A549 (cell line): ENCODE measurements around the gene PILRA. TPM values are rescaled to one million over a fixed set of nuclear protein-coding genes. Genes with fewer than 3 reads are reported as not detected.

Experiments
- ATAC-seq, 2 experiments: fragments of 200-7000 bp in 1 of 2; fragments of >200 bp in 1 of 2; cut with Nextera tagmentation in 1 of 2; cut with Tn5 transposase in 1 of 2; 3 replicates each; pipeline versions ENCODE4 v1.8.0 to v1.9.1; 2018 to 2020; ENCODE audit warnings: mild to moderate bottlenecking in 1 of 2, moderate library complexity in 1 of 2
- CTCF ChIA-PET: fragments of 300-600 bp; sonication (Branson Sonifier 250); formaldehyde crosslinking; extraction: SDS; loops from one replicate; lab custom pipeline; 2021; ENCODE audit warnings: antibody characterized with exemption, inconsistent platforms; lab: Yijun Ruan, JAX
- POLR2A ChIA-PET: fragments of 350-600 bp; formaldehyde crosslinking; extraction: SDS; loops from one replicate; lab custom pipeline; 2021; ENCODE audit warnings: antibody characterized with exemption, inconsistent platforms; lab: Yijun Ruan, JAX
- DNase-seq, 2 experiments: peaks; one replicate each; pipeline versions ENCODE4 v3.0.0 to v3.0.0-alpha.2; 2011 to 2016; ENCODE audit warnings: low read depth in 1 of 2, low spot score in 1 of 2
- FAIRE-seq: peaks from 2 replicates; lab custom pipeline; 2011; peaks lifted over from hg19 to GRCh38; lab: Jason Lieb, UNC
- H3K27ac ChIP-seq, 2 experiments: fragments of >200 bp; sonication (Bioruptor Twin); formaldehyde crosslinking; 3 replicates each; pipeline ENCODE4 v1.5.1; 2016 to 2017
- H3K4me1 ChIP-seq: fragments of >200 bp; sonication (Bioruptor Twin); formaldehyde crosslinking; 3 replicates; pipeline ENCODE4 v1.6.1; 2016
- H3K4me2 ChIP-seq: fragments of >200 bp; sonication (Bioruptor Twin); formaldehyde crosslinking; 3 replicates; pipeline ENCODE4 v1.6.1; 2016
- H3K4me3 ChIP-seq: fragments of >200 bp; sonication (Bioruptor Twin); formaldehyde crosslinking; 3 replicates; pipeline ENCODE4 v1.5.1; 2016
- H3K9me3 ChIP-seq: fragments of >200 bp; sonication (Bioruptor Twin); formaldehyde crosslinking; 3 replicates; pipeline ENCODE4 v1.6.1; 2016
- BHLHE40 ChIP-seq: IDR thresholded peaks from 2 replicates; pipeline ENCODE4 v1.6.1; 2012; ENCODE audit warnings: low read depth, low read length, inconsistent platforms
- CEBPB ChIP-seq, 2 experiments: fragments of >200 bp in 1 of 2; sonication (Bioruptor Twin) in 1 of 2; formaldehyde crosslinking in 1 of 2; IDR thresholded peaks; 2 replicates each; pipeline ENCODE4 v1.6.1; 2012 to 2016
- CHD2 ChIP-seq: fragments of 150-350 bp; IDR thresholded peaks from 2 replicates; pipeline ENCODE4 v1.6.1; 2014; ENCODE audit warnings: low read length; ENCODE audit not compliant: partially characterized antibody
- E2F6 ChIP-seq: IDR thresholded peaks from 2 replicates; pipeline ENCODE4 v1.6.1; 2012; ENCODE audit warnings: low read depth, borderline replicate concordance
- EHF ChIP-seq: fragments of 250-450 bp; sonication (Bioruptor Pico); IDR thresholded peaks from 2 replicates; pipeline ENCODE4 v1.5.0; 2020; ENCODE audit warnings: mild to moderate bottlenecking
- FOSB ChIP-seq: fragments of 250-450 bp; sonication (Bioruptor Pico); IDR thresholded peaks from 2 replicates; pipeline ENCODE4 v1.5.0; 2020; ENCODE audit warnings: mild to moderate bottlenecking, moderate library complexity
- FOSL2 ChIP-seq, 2 experiments: fragments of 450-650 bp in 1 of 2; fragments of >200 bp in 1 of 2; sonication (Bioruptor Twin) in 1 of 2; formaldehyde crosslinking; IDR thresholded peaks; 2 replicates each; pipeline versions ENCODE4 v1.5.0 to v1.6.1; 2016 to 2020; ENCODE audit warnings: mild to moderate bottlenecking in 1 of 2, moderate library complexity in 1 of 2
- FOXS1 ChIP-seq: fragments of 250-450 bp; sonication (Bioruptor Pico); IDR thresholded peaks from 2 replicates; pipeline ENCODE4 v1.5.0; 2020; ENCODE audit warnings: mild to moderate bottlenecking, moderate library complexity
- HDAC2 ChIP-seq: fragments of 200-600 bp; sonication (generic); IDR thresholded peaks from 2 replicates; pipeline ENCODE4 v1.6.1; 2016
- HEYL ChIP-seq: fragments of 250-450 bp; sonication (Bioruptor Pico); IDR thresholded peaks from 2 replicates; pipeline ENCODE4 v1.8.0; 2021; ENCODE audit warnings: mild to moderate bottlenecking, moderate library complexity
- JUNB ChIP-seq: fragments of >200 bp; sonication (Bioruptor Twin); formaldehyde crosslinking; IDR thresholded peaks from 2 replicates; pipeline ENCODE4 v1.6.1; 2016
- KDM5A ChIP-seq: fragments of 200-600 bp; sonication (generic); IDR thresholded peaks from 2 replicates; pipeline ENCODE4 v1.6.1; 2016; ENCODE audit warnings: antibody characterized with exemption, mild to moderate bottlenecking
- MAZ ChIP-seq: fragments of 150-350 bp; IDR thresholded peaks from 2 replicates; pipeline ENCODE4 v1.6.1; 2014; ENCODE audit warnings: antibody characterized with exemption, low read depth, low read length, borderline replicate concordance
- MYC ChIP-seq: IDR thresholded peaks from 2 replicates; pipeline ENCODE4 v1.6.1; 2012; ENCODE audit warnings: mild to moderate bottlenecking, inconsistent platforms, low read length, improper control_type of control experiment, borderline replicate concordance
- POLR2A ChIP-seq: IDR thresholded peaks from 2 replicates; pipeline ENCODE4 v1.6.1; 2012; ENCODE audit warnings: mild to moderate bottlenecking, low read length
- RAD21 ChIP-seq, 2 experiments: fragments of >200 bp in 1 of 2; sonication (Bioruptor Twin) in 1 of 2; formaldehyde crosslinking in 1 of 2; IDR thresholded peaks in 1 of 2; conservative IDR thresholded peaks in 1 of 2; 2 replicates in 1 of 2; 3 replicates in 1 of 2; pipeline ENCODE4 v1.6.1; 2012 to 2018; ENCODE audit warnings: inconsistent platforms in 1 of 2
- RCOR1 ChIP-seq: fragments of 150-350 bp; IDR thresholded peaks from 2 replicates; pipeline ENCODE4 v1.6.1; 2014; ENCODE audit warnings: antibody characterized with exemption, low read length, low read depth
- REST ChIP-seq: fragments of 200-600 bp; sonication (generic); IDR thresholded peaks from 2 replicates; pipeline ENCODE4 v1.6.1; 2016; ENCODE audit warnings: antibody characterized with exemption, mild to moderate bottlenecking, moderate library complexity
- RFX5 ChIP-seq: fragments of 450-650 bp; IDR thresholded peaks from 2 replicates; pipeline ENCODE4 v1.7.1; 2014; ENCODE audit warnings: antibody characterized with exemption, mild to moderate bottlenecking, moderate library complexity
- RNF2 ChIP-seq: fragments of 200-600 bp; sonication (generic); IDR thresholded peaks from 2 replicates; pipeline ENCODE4 v1.6.1; 2016; ENCODE audit warnings: low read depth, mild to moderate bottlenecking, antibody characterized with exemption, moderate library complexity, borderline replicate concordance
- WGBS: methylation state at CpG from one replicate; pipeline ENCODE4 v1.1.6; 2017; ENCODE audit errors: missing lambda C conversion rate; 5-methylcytosine and 5-hydroxymethylcytosine counted together
- polyA plus RNA-seq, 4 experiments: library from polyadenylated mRNA; depleted of rRNA in 3 of 4; stranded (reverse); fragments of >200 nt; fragmentation: RNase III in 1 of 4; extraction: RNeasy Plus Mini Kit Qiagen cat#74134 plus additional on column Dnase treatment in 1 of 4; gene quantifications; 2 replicates in 3 of 4; 3 replicates in 1 of 4; pipeline ENCODE4 v1.2.3, GENCODE V29; 2011 to 2017
- TF ChIP-seq, protein P1 (sequence below): fragments of 450-650 bp; IDR thresholded peaks from 2 replicates; pipeline ENCODE4 v1.6.1; 2014; ENCODE audit warnings: antibody characterized with exemption
- TF ChIP-seq, protein P2 (sequence below): fragments of 250-450 bp; sonication (Bioruptor Pico); IDR thresholded peaks from 2 replicates; pipeline ENCODE4 v1.5.0; 2020; ENCODE audit warnings: low read depth, mild to moderate bottlenecking, moderate library complexity
- TF ChIP-seq, protein P3 (sequence below): IDR thresholded peaks from 2 replicates; pipeline ENCODE4 v1.6.1; 2012

Gene PILRA
- polyA plus RNA-seq, 2 of the 4 experiments (the other 2 are of a cell fraction): 3.3 to 3.4 TPM

- Histone ChIP-seq H3K4me3 (peak overlapping the region; percentile 86), H3K4me1 (peaks cover 34% of the 10 kb centered on the region), H3K27ac (peak overlapping the region; percentile 93 to 100)
- TF ChIP-seq, protein P1, sequence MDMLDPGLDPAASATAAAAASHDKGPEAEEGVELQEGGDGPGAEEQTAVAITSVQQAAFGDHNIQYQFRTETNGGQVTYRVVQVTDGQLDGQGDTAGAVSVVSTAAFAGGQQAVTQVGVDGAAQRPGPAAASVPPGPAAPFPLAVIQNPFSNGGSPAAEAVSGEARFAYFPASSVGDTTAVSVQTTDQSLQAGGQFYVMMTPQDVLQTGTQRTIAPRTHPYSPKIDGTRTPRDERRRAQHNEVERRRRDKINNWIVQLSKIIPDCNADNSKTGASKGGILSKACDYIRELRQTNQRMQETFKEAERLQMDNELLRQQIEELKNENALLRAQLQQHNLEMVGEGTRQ: no peak
- TF ChIP-seq HDAC2 (no peak), RFX5 (no peak), KDM5A (no peak), POLR2A (no peak), E2F6 (no peak), HEYL (CRISPR knock-in tag) (no peak), FOSL2 (IDR thresholded peaks at IDR 0.05) (no peak), FOSL2 (CRISPR knock-in tag; IDR thresholded peaks at IDR 0.05) (no peak), RAD21 (conservative IDR thresholded peaks at IDR 0.05 in 1 of 2, IDR thresholded peaks at IDR 0.05 in 1 of 2) (no peak), MYC (no peak), RNF2 (no peak), FOSB (CRISPR knock-in tag) (no peak), FOXS1 (CRISPR knock-in tag) (no peak), CHD2 (no peak), MAZ (no peak)
- TF ChIP-seq, protein P2, sequence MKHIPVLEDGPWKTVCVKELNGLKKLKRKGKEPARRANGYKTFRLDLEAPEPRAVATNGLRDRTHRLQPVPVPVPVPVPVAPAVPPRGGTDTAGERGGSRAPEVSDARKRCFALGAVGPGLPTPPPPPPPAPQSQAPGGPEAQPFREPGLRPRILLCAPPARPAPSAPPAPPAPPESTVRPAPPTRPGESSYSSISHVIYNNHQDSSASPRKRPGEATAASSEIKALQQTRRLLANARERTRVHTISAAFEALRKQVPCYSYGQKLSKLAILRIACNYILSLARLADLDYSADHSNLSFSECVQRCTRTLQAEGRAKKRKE (CRISPR knock-in tag): no peak
- TF ChIP-seq, all 56 proteins: peak for 0
- 70% methylated on average over 29 of the region's 31 CpGs for WGBS
- ATAC-seq (no peak), FAIRE-seq (no peak), DNase-seq (no peak)
- peaks cover 5% of the 10 kb centered on the region; the same call in 1 of the 3 replicates for H3K9me3 ChIP-seq
- ChIA-PET POLR2A (interaction anchor here (1.2 to 2.8 kb wide), 4 partner anchors 16 to 444 kb away, joined by 4 to 16 read pairs (median 10); partner anchors contain the start of gene SRRT), CTCF (interaction anchor here (1.8 kb wide), 1 partner anchor 19 kb away, joined by 7 read pairs; no protein-coding TSS in a partner anchor)
- H3K4me2 ChIP-seq: peak overlapping the region; percentile 88
These were observed 57.4 kb downstream of the PILRA start for GRCh38 chr7:100430493-100431285.

GRCh38 chr7:100431286-100431735, 58.0 kb downstream of the PILRA start:
- 96% methylated on average over 23 of the region's 23 CpGs for WGBS

More at GRCh38 chr7:100431286-100431735, 58.0 kb downstream of the PILRA start:
- H3K4me3 ChIP-seq: no peak overlapping the region
- FAIRE-seq (no peak), DNase-seq (no peak), ATAC-seq (no peak)
- peak overlapping the region in 1 of 2 experiments; percentile 100; a peak in 2 of 6 replicates for H3K27ac ChIP-seq
- POLR2A ChIA-PET: no interaction called here
- TF ChIP-seq JUNB: no peak
- no peak for TF ChIP-seq EHF (CRISPR knock-in tag)
- TF ChIP-seq RFX5: no peak
- TF ChIP-seq, protein P3, sequence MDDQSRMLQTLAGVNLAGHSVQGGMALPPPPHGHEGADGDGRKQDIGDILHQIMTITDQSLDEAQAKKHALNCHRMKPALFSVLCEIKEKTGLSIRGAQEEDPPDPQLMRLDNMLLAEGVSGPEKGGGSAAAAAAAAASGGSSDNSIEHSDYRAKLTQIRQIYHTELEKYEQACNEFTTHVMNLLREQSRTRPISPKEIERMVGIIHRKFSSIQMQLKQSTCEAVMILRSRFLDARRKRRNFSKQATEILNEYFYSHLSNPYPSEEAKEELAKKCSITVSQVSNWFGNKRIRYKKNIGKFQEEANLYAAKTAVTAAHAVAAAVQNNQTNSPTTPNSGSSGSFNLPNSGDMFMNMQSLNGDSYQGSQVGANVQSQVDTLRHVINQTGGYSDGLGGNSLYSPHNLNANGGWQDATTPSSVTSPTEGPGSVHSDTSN: no peak
- no peak for TF ChIP-seq REST
- TF ChIP-seq RCOR1: no peak
- TF ChIP-seq CEBPB (IDR thresholded peaks at IDR 0.05): no peak
- TF ChIP-seq BHLHE40: no peak
- peaks cover 34% of the 10 kb centered on the region for H3K4me1 ChIP-seq
- peak overlapping the region; percentile 88 for H3K4me2 ChIP-seq
- peaks cover 5% of the 10 kb centered on the region; the same call in 1 of the 3 replicates for H3K9me3 ChIP-seq
- CTCF ChIA-PET: no interaction called here
